HepG2 (cell line): ENCODE data around the gene COQ7. TPM values are rescaled to one million over a fixed set of nuclear protein-coding genes. Genes with fewer than 3 reads are reported as not detected.

Source experiments
- CREM ChIP-seq, 2 experiments: sonication (generic) in 1 of 2; formaldehyde crosslinking in 1 of 2; IDR thresholded peaks; 2 replicates each; pipeline versions ENCODE4 v1.4.0 to v1.6.1; 2016 to 2020; ENCODE audit warnings: antibody characterized with exemption in 1 of 2, mild to moderate bottlenecking in 1 of 2, missing genetic modification reagents in 1 of 2
- DNMT1 ChIP-seq: sonication (generic); formaldehyde crosslinking; IDR thresholded peaks from 2 replicates; pipeline ENCODE4 v1.5.1; 2020; ENCODE audit warnings: mild to moderate bottlenecking, missing genetic modification reagents
- FOSL1 ChIP-seq: sonication (generic); formaldehyde crosslinking; IDR thresholded peaks from 2 replicates; pipeline ENCODE4 v1.9.0; 2021; ENCODE audit warnings: missing genetic modification reagents, borderline replicate concordance
- HDAC6 ChIP-seq: fragments of 200-600 bp; sonication (generic); IDR thresholded peaks from 2 replicates; pipeline ENCODE4 v1.7.0; 2017; ENCODE audit warnings: mild to moderate bottlenecking, antibody characterized with exemption, low read length, low read depth
- HOXA3 ChIP-seq: sonication (generic); formaldehyde crosslinking; IDR thresholded peaks from 2 replicates; pipeline ENCODE4 v1.5.0; 2020; ENCODE audit warnings: missing genetic modification reagents
- MXD4 ChIP-seq: IDR thresholded peaks from 2 replicates; pipeline ENCODE4 v1.6.1; 2016; ENCODE audit warnings: mild to moderate bottlenecking, missing biosample characterization, missing genetic modification reagents
- REL ChIP-seq: sonication (generic); formaldehyde crosslinking; conservative IDR thresholded peaks from 2 replicates; pipeline ENCODE4 v1.8.0; 2022; ENCODE audit warnings: mild to moderate bottlenecking, missing genetic modification reagents, moderate library complexity
- TARDBP ChIP-seq: sonication (generic); formaldehyde crosslinking; IDR thresholded peaks from 2 replicates; pipeline ENCODE4 v1.8.0; 2022; ENCODE audit warnings: mild to moderate bottlenecking, missing genetic modification reagents
- ZBTB3 ChIP-seq: sonication (generic); formaldehyde crosslinking; IDR thresholded peaks from 2 replicates; pipeline ENCODE4 v1.4.0; 2020; ENCODE audit warnings: low read depth, mild to moderate bottlenecking, moderate library complexity, missing genetic modification reagents, borderline replicate concordance
- ZFAT ChIP-seq: sonication (generic); formaldehyde crosslinking; conservative IDR thresholded peaks from 2 replicates; pipeline ENCODE4 v1.8.1; 2023; ENCODE audit warnings: missing genetic modification reagents, inconsistent platforms
- ZKSCAN1 ChIP-seq: fragments of 150-350 bp; IDR thresholded peaks from 2 replicates; pipeline ENCODE4 v1.6.1; 2014; ENCODE audit warnings: low read length
- ZKSCAN5 ChIP-seq: sonication (generic); formaldehyde crosslinking; IDR thresholded peaks from 2 replicates; pipeline ENCODE4 v1.5.1; 2020; ENCODE audit warnings: mild to moderate bottlenecking, missing genetic modification reagents
- ZNF138 ChIP-seq: sonication (generic); formaldehyde crosslinking; IDR thresholded peaks from 2 replicates; pipeline ENCODE4 v1.5.0; 2020; ENCODE audit warnings: mild to moderate bottlenecking, low read depth, missing genetic modification reagents
- ZNF224 ChIP-seq: sonication (generic); formaldehyde crosslinking; IDR thresholded peaks from 2 replicates; pipeline ENCODE4 v1.5.0; 2020; ENCODE audit warnings: mild to moderate bottlenecking, missing genetic modification reagents
- ZNF232 ChIP-seq: sonication (generic); formaldehyde crosslinking; IDR thresholded peaks from 2 replicates; pipeline ENCODE4 v1.4.0; 2020; ENCODE audit warnings: missing genetic modification reagents, borderline replicate concordance
- ZNF501 ChIP-seq: sonication (generic); formaldehyde crosslinking; IDR thresholded peaks from 2 replicates; pipeline ENCODE4 v1.5.1; 2020; ENCODE audit warnings: mild to moderate bottlenecking, moderate library complexity, missing genetic modification reagents
- ZNF605 ChIP-seq: sonication (generic); formaldehyde crosslinking; IDR thresholded peaks from 2 replicates; pipeline ENCODE4 v1.8.0; 2022; ENCODE audit warnings: mild to moderate bottlenecking, missing genetic modification reagents
- ZNF790 ChIP-seq: sonication (generic); formaldehyde crosslinking; IDR thresholded peaks from 2 replicates; pipeline ENCODE4 v1.8.0; 2022; ENCODE audit warnings: missing genetic modification reagents, mild to moderate bottlenecking, borderline replicate concordance
- polyA plus RNA-seq, 8 experiments: library from polyadenylated mRNA; depleted of rRNA in 3 of 8; stranded (reverse) in 7 of 8; unstranded in 1 of 8; fragments of >200 nt; fragmentation: Illumina TruSeq in 4 of 8; extraction: Trizol in 4 of 8; gene quantifications; 2 replicates each; pipeline versions ENCODE4 v1.2.1 to v1.2.3, GENCODE V29; 2011 to 2016; ENCODE audit warnings: low read depth in 4 of 8, missing spikeins in 1 of 8, mixed read lengths in 1 of 8; ENCODE audit not compliant: insufficient read depth in 1 of 8
- total RNA-seq, 5 experiments: library from RNA; depleted of rRNA; stranded (reverse); fragments of >200 nt; fragmentation: Illumina TruSeq; extraction: Trizol; gene quantifications; 2 replicates each; pipeline ENCODE4 v1.2.3, GENCODE V29; 2016; ENCODE audit warnings: low read depth in 1 of 5
- TF ChIP-seq, protein P1 (sequence below), 2 experiments: sonication (generic) in 1 of 2; formaldehyde crosslinking in 1 of 2; IDR thresholded peaks; 2 replicates each; pipeline versions ENCODE4 v1.4.0 to v1.6.1; 2018 to 2020; ENCODE audit warnings: missing genetic modification reagents in 2 of 2, borderline replicate concordance in 1 of 2, low read depth in 1 of 2, mild to moderate bottlenecking in 1 of 2, missing biosample characterization in 1 of 2
- TF ChIP-seq, protein P2 (sequence below): sonication (generic); formaldehyde crosslinking; IDR thresholded peaks from 2 replicates; pipeline ENCODE4 v1.5.0; 2020; ENCODE audit warnings: mild to moderate bottlenecking, missing genetic modification reagents, moderate library complexity
- TF ChIP-seq, protein P3 (sequence below): sonication (generic); formaldehyde crosslinking; IDR thresholded peaks from 2 replicates; pipeline ENCODE4 v1.4.0; 2020; ENCODE audit warnings: mild to moderate bottlenecking, missing genetic modification reagents
- TF ChIP-seq, protein P4 (sequence below): sonication (generic); formaldehyde crosslinking; IDR thresholded peaks from 2 replicates; pipeline ENCODE4 v1.8.0; 2022; ENCODE audit warnings: mild to moderate bottlenecking, missing genetic modification reagents
- TF ChIP-seq, protein P5 (sequence below): IDR thresholded peaks from 2 replicates; pipeline ENCODE4 v1.6.1; 2016

COQ7 gene
- total and polyA plus RNA-seq, 2 of the 13 experiments (the other 11 are each of a cell fraction or from before 2014, with no cell fraction given), result 20.1 to 45.7 TPM

DNA sequence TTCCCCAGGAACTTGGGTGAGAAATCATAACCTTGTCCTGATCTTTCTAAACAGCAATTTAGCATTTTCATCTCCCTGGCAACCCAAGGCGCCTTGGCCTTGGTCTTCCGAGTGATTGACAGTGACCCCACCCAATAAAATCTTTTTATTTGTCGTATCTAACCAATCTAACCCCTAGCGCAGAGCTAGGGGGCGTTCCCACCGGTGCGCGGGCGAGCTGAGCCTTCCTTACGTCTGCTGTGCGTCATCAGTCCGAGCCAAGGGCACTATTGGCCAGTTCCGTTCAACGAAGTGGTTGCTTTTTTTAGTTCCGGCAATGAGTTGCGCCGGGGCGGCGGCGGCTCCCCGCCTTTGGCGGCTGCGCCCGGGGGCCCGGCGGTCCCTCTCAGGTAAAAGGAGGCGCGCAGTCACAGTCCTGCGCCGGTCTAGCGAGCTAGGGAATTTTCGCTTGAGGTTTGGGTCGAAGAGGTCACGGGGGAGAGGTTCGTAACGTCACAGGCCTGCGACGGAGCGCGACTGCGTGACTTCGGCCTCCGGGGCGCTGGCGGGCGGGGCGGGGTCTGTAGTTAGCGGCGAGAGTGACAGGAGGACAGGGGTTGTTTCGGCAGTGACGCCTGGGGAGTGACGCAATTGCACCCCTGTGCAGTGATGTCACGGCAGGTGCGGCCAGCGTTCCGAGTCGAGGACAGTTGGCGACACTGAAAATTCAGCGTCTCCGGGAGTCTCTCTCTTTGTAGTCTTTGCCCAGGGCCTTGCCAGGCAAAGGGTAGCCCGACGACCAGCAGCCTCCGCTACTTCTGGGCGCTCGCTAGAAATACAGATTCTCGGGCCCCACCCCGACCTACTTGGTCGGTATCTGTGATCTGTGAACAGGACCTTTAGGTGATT is at the start of gene COQ7 (continued):
- TF ChIP-seq, protein P1, sequence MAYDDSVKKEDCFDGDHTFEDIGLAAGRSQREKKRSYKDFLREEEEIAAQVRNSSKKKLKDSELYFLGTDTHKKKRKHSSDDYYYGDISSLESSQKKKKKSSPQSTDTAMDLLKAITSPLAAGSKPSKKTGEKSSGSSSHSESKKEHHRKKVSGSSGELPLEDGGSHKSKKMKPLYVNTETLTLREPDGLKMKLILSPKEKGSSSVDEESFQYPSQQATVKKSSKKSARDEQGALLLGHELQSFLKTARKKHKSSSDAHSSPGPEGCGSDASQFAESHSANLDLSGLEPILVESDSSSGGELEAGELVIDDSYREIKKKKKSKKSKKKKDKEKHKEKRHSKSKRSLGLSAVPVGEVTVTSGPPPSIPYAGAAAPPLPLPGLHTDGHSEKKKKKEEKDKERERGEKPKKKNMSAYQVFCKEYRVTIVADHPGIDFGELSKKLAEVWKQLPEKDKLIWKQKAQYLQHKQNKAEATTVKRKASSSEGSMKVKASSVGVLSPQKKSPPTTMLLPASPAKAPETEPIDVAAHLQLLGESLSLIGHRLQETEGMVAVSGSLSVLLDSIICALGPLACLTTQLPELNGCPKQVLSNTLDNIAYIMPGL (CRISPR knock-in tag; IDR thresholded peaks at IDR 0.05; ENCODE audit: borderline replicate concordance in 1 of 2, low read depth in 1 of 2), result peak; percentile 77 to 91
- TF ChIP-seq, protein P2, sequence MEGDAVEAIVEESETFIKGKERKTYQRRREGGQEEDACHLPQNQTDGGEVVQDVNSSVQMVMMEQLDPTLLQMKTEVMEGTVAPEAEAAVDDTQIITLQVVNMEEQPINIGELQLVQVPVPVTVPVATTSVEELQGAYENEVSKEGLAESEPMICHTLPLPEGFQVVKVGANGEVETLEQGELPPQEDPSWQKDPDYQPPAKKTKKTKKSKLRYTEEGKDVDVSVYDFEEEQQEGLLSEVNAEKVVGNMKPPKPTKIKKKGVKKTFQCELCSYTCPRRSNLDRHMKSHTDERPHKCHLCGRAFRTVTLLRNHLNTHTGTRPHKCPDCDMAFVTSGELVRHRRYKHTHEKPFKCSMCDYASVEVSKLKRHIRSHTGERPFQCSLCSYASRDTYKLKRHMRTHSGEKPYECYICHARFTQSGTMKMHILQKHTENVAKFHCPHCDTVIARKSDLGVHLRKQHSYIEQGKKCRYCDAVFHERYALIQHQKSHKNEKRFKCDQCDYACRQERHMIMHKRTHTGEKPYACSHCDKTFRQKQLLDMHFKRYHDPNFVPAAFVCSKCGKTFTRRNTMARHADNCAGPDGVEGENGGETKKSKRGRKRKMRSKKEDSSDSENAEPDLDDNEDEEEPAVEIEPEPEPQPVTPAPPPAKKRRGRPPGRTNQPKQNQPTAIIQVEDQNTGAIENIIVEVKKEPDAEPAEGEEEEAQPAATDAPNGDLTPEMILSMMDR (CRISPR knock-in tag), result peak; percentile 19; the same call in 1 of the 2 replicates
- TF ChIP-seq, protein P3, sequence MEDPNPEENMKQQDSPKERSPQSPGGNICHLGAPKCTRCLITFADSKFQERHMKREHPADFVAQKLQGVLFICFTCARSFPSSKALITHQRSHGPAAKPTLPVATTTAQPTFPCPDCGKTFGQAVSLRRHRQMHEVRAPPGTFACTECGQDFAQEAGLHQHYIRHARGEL (CRISPR knock-in tag), result no peak
- TF ChIP-seq ZNF790 (CRISPR knock-in tag) (no peak; the same call in 1 of the 2 replicates), ZBTB3 (CRISPR knock-in tag) (peak; percentile 50; the same call in 1 of the 2 replicates), CREM (IDR thresholded peaks at IDR 0.05) (peak; percentile 100), CREM (CRISPR knock-in tag; IDR thresholded peaks at IDR 0.05) (peak; percentile 79), ZNF501 (CRISPR knock-in tag) (peak; percentile 97), FOSL1 (CRISPR knock-in tag) (no peak; the same call in 1 of the 2 replicates), ZKSCAN1 (0 out of 2 replicates have a peak, but pooled peaks have one; percentile 47), HDAC6 (no peak), ZNF224 (CRISPR knock-in tag) (peak; percentile 86), ZFAT (CRISPR knock-in tag) (no peak), ZNF232 (no peak; the same call in 1 of the 2 replicates), DNMT1 (CRISPR knock-in tag) (peak; percentile 99; the same call in 1 of the 2 replicates), ZKSCAN5 (no peak; the same call in 1 of the 2 replicates), ZNF605 (peak; percentile 86), HOXA3 (CRISPR knock-in tag) (peak; percentile 100), REL (CRISPR knock-in tag) (0 out of 2 replicates have a peak, but pooled peaks have one; percentile 36), TARDBP (CRISPR knock-in tag) (peak; percentile 98), MXD4 (CRISPR knock-in tag) (peak; percentile 60), ZNF138 (CRISPR knock-in tag) (peak; percentile 96; the same call in 1 of the 2 replicates)
- TF ChIP-seq, protein P4, sequence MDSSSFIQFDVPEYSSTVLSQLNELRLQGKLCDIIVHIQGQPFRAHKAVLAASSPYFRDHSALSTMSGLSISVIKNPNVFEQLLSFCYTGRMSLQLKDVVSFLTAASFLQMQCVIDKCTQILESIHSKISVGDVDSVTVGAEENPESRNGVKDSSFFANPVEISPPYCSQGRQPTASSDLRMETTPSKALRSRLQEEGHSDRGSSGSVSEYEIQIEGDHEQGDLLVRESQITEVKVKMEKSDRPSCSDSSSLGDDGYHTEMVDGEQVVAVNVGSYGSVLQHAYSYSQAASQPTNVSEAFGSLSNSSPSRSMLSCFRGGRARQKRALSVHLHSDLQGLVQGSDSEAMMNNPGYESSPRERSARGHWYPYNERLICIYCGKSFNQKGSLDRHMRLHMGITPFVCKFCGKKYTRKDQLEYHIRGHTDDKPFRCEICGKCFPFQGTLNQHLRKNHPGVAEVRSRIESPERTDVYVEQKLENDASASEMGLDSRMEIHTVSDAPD (CRISPR knock-in tag), result peak; percentile 81; the same call in 1 of the 2 replicates
- TF ChIP-seq, protein P5, sequence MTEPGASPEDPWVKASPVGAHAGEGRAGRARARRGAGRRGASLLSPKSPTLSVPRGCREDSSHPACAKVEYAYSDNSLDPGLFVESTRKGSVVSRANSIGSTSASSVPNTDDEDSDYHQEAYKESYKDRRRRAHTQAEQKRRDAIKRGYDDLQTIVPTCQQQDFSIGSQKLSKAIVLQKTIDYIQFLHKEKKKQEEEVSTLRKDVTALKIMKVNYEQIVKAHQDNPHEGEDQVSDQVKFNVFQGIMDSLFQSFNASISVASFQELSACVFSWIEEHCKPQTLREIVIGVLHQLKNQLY (CRISPR knock-in tag), result peak; percentile 38
